GM10248 (cell line): ENCODE measurements around the gene CTR9.

Experiments used
- CTCF ChIA-PET: fragments of 300-600 bp; sonication (Branson Sonifier 250); formaldehyde crosslinking; extraction: SDS; loops from one replicate; lab custom pipeline; 2021; ENCODE audit warnings: antibody characterized with exemption; lab: Yijun Ruan, JAX
- POLR2A ChIA-PET: fragments of 350-650 bp; sonication (Branson Sonifier 250); formaldehyde crosslinking; extraction: SDS; loops from one replicate; lab custom pipeline; 2020; ENCODE audit warnings: antibody characterized with exemption; lab: Yijun Ruan, JAX
- DNase-seq: peaks from one replicate; pipeline ENCODE4 v3.0.0; 2012; ENCODE audit errors: extremely low spot score
- TF ChIP-seq, protein P1 (sequence below): IDR thresholded peaks from 2 replicates; pipeline ENCODE4 v1.5.1; 2012; ENCODE audit warnings: mild to moderate bottlenecking, low read depth; ENCODE audit errors: extremely low read depth, missing control alignments, control extremely low read depth

CTR9 gene

DNA sequence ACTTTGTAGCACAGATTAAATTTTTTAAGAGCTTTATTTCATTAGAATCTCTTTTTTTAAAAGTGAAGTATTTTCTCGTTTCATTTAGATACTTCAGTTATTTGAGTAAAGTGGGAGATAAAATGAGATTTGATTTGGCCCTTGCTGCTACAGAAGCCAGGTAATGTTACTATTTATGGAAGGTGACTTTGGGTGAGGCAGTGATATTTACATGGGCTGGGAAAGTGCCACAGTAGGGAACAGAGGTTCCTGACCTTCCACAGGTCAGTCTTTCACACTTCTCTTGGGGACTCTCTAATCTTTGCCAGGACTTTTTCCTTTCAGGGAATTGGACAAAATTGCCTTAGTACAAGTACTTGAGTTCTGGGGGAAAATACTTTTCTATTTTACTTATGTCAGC is 20.4 kb downstream of the CTR9 start:
- ChIA-PET POLR2A (no interaction called here), CTCF (interaction anchor here (0.7 to 5.5 kb wide), 13 partner anchors 9 to 1017 kb away, joined by 3 to 41 read pairs (median 6); partner anchors contain the start of genes CTR9 and EIF4G2)
- TF ChIP-seq, protein P1, sequence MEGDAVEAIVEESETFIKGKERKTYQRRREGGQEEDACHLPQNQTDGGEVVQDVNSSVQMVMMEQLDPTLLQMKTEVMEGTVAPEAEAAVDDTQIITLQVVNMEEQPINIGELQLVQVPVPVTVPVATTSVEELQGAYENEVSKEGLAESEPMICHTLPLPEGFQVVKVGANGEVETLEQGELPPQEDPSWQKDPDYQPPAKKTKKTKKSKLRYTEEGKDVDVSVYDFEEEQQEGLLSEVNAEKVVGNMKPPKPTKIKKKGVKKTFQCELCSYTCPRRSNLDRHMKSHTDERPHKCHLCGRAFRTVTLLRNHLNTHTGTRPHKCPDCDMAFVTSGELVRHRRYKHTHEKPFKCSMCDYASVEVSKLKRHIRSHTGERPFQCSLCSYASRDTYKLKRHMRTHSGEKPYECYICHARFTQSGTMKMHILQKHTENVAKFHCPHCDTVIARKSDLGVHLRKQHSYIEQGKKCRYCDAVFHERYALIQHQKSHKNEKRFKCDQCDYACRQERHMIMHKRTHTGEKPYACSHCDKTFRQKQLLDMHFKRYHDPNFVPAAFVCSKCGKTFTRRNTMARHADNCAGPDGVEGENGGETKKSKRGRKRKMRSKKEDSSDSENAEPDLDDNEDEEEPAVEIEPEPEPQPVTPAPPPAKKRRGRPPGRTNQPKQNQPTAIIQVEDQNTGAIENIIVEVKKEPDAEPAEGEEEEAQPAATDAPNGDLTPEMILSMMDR: no peak
- no peak for DNase-seq

DNA sequence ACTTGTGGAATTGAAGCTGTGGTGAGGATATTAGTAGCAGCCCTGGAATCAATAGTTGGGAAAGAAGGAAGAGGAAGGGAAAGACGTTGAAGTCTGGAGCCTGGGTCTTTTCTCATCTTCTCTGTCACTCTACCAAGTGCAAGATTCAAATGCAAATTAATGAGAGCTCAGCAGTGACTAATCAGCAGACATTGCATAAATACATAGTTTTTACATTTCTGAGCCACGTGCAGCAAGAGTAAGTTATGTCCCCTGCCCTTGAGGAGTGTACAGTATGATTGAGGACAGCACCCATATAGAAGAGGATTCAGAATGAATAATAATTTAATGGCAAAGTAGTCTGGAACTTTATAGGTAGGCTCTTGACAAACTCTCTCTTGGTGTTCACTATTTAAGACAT is 23.8 kb downstream of the CTR9 start:
- CTCF ChIA-PET: interaction anchor here (0.9 to 2.7 kb wide), 3 partner anchors 9 to 18 kb away, joined by 3 to 7 read pairs (median 3); no protein-coding TSS in a partner anchor
- POLR2A ChIA-PET: no interaction called here
- TF ChIP-seq, protein P1: no peak
- DNase-seq: no peak

- ChIA-PET POLR2A (no interaction called here), CTCF (interaction anchor here (1.7 kb wide), 1 partner anchor 15 kb away, joined by 11 read pairs; no protein-coding TSS in a partner anchor)
- no peak for DNase-seq
- TF ChIP-seq, protein P1: no peak
Observed at GRCh38 chr11:10777393-10777793, 26.3 kb downstream of the CTR9 start.

DNA sequence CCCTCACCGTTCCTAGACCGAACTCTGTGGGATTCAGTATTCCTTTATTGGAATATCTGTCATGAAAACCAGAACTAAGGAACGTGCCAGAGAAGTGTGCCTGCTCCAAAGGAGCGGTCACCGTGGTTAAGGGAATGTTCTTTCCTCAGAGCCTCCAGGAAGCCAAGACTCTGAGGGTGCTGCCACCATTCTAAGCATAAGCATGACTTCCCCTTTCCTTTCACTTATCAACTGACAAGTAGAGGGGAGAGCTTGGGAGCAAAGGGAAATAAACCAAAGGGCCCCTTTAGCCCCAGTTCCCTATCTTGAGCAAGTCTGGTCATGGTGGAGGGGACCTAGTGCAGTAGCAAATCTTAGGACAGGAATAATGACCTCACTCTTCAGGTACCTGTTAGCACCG is 26.8 kb downstream of the CTR9 start:
- ChIA-PET POLR2A (no interaction called here), CTCF (interaction anchor here (1.7 kb wide), 1 partner anchor 14 kb away, joined by 11 read pairs; no protein-coding TSS in a partner anchor)
- no peak for DNase-seq
- TF ChIP-seq, protein P1: no peak

DNA sequence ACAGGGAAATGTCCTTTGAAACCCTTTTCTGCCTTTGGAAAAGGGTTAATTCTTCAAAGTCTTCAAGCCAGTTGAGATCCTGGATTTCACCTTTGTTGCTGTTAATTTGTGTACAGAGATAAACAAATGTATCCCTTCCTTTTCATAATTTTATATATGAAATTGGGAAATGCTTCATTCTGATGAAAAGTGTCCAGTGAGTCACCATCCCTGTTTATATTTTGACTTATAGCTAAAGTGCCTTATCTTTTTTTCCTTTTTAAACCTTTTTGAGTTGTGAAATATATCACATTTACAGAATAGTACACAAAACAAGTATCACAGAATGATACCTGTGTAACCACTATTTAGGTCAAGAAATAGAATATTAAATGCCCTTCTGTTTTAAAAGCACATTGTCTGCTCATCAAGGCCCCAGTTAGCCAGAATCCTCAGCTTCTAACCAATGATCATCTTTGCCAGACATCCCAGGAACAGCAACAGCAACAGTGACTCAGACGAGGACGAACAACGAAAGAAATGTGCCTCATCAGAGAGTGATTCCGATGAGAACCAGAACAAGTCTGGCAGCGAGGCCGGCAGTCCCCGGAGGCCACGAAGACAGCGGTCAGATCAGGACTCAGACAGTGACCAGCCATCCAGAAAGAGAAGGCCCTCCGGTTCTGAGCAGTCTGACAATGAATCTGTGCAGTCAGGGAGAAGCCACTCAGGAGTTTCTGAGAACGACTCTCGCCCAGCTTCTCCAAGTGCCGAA is 27.3 kb downstream of the CTR9 start:
- no peak for DNase-seq
- ChIA-PET CTCF (interaction anchor here (1.0 to 1.2 kb wide), 3 partner anchors 8 to 23 kb away, joined by 3 to 5 read pairs (median 5); no protein-coding TSS in a partner anchor), POLR2A (no interaction called here)
- TF ChIP-seq, protein P1: no peak

- ChIA-PET POLR2A (no interaction called here), CTCF (interaction anchor here (1.0 to 1.2 kb wide), 3 partner anchors 9 to 23 kb away, joined by 3 to 5 read pairs (median 5); no protein-coding TSS in a partner anchor)
- TF ChIP-seq, protein P1: no peak
- DNase-seq: no peak
Observed at GRCh38 chr11:10779086-10779485, 28.0 kb downstream of the CTR9 start.
